ENCODE results near the gene ZNF813.
"Not testable (repeated sequence)": the region's sequence is repeated elsewhere in the genome, so short reads cannot be mapped to it uniquely, and the experiment has no call there.

The ZNF813 gene

GRCh38 chr19:53471916-53472315, 4.4 kb downstream of the ZNF813 start:
- DNase-seq = no peak
- intact Hi-C loops (cut with DNase I) = no loop called here

GRCh38 chr19:53474832-53475231, 7.3 kb downstream of the ZNF813 start:
- intact Hi-C loops (cut with DNase I); DNase-seq: not testable (repeated sequence)

- intact Hi-C loops (cut with DNase I); DNase-seq: not testable (repeated sequence)
Measured at GRCh38 chr19:53475470-53475869, 7.9 kb downstream of the ZNF813 start.

GRCh38 chr19:53483751-53484150, 16.2 kb downstream of the ZNF813 start:
- DNase-seq; intact Hi-C loops (cut with DNase I): not testable (repeated sequence)

- DNase-seq = no peak
- intact Hi-C loops (cut with DNase I) = no loop called here
Measured at GRCh38 chr19:53485046-53486004, 17.8 kb downstream of the ZNF813 start.

GRCh38 chr19:53492153-53492552, 24.6 kb downstream of the ZNF813 start:
- intact Hi-C loops (cut with DNase I) = no loop called here
- DNase-seq = no peak

GRCh38 chr19:53497311-53498023, 29.9 kb downstream of the ZNF813 start:
- DNase-seq; intact Hi-C loops (cut with DNase I): not testable (repeated sequence)

- DNase-seq; intact Hi-C loops (cut with DNase I): not testable (repeated sequence)
Measured at GRCh38 chr19:53498024-53498395, 30.5 kb downstream of the ZNF813 start.

GRCh38 chr19:53503151-53503550, 35.6 kb downstream of the ZNF813 start:
- DNase-seq = peak in 20 of 42 donors; percentile 8 to 58 (median 29)
- intact Hi-C loops (cut with DNase I) = not testable (repeated sequence)

GRCh38 chr19:53503671-53504364, 36.3 kb downstream of the ZNF813 start:
- intact Hi-C loops (cut with DNase I) = not testable (repeated sequence)
- peak in 25 of 42 donors; percentile 14 to 73 (median 36) for DNase-seq

GRCh38 chr19:53504365-53504703, 36.8 kb downstream of the ZNF813 start:
- intact Hi-C loops (cut with DNase I) = not testable (repeated sequence)

GRCh38 chr19:53504885-53505284, 37.4 kb downstream of the ZNF813 start:
- intact Hi-C loops (cut with DNase I) = no loop called here
- peak in 11 of 42 donors; percentile 6 to 43 (median 24) for DNase-seq

More at GRCh38 chr19:53504365-53504703, 36.8 kb downstream of the ZNF813 start:
- DNase-seq = peak in 35 of 42 donors; percentile 7 to 82 (median 51)

GRCh38 chr19:53506728-53507127, 39.2 kb downstream of the ZNF813 start:
- DNase-seq = no peak
- intact Hi-C loops (cut with DNase I) = no loop called here

GRCh38 chr19:53507523-53508442, 40.2 kb downstream of the ZNF813 start:
- intact Hi-C loops (cut with DNase I) = no loop called here
- DNase-seq = no peak

GRCh38 chr19:53509443-53509842, 41.9 kb downstream of the ZNF813 start:
- DNase-seq = no peak
- intact Hi-C loops (cut with DNase I) = no loop called here

- no peak for DNase-seq
- intact Hi-C loops (cut with DNase I) = loop anchor here (5.0 to 10.0 kb wide), 2 partner anchors 83 to 315 kb away; partner anchors contain the start of gene ZNF665
Measured at GRCh38 chr19:53509845-53510244, 42.3 kb downstream of the ZNF813 start.

- intact Hi-C loops (cut with DNase I) = loop anchor here (5.0 to 10.0 kb wide), 2 partner anchors 84 to 317 kb away; partner anchors contain the start of gene ZNF665
- DNase-seq = no peak
Measured at GRCh38 chr19:53511357-53511756, 43.8 kb downstream of the ZNF813 start.

- intact Hi-C loops (cut with DNase I) = loop anchor here (5.0 to 10.0 kb wide), 2 partner anchors 85 to 317 kb away; partner anchors contain the start of gene ZNF665
- peak in 40 of 42 donors; percentile 12 to 81 (median 47) for DNase-seq
Measured at GRCh38 chr19:53511933-53512374, 44.4 kb downstream of the ZNF813 start.

Data from head of caudate nucleus (tissue), 42 donors.